ENCODE measurements around the gene EHBP1L1.

The EHBP1L1 gene

DNA sequence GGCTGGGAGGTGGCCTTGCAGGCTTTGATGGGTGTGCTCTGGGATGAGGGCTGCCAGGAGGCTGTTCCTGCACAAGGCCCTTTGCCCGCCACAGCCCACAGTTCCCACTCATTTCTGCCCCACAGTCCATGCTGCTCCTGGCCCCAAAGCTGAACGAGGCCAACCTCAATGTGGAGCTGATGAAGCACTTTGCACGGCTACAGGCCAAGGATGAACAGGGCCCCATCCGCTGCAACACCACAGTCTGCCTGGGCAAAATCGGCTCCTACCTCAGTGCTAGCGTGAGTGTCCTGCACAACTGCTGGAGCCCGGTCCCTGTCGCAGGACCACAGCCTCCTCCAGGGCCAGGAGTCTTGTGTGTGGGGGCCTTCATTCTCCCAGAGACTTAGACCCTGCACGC lies 40.8 kb upstream of the EHBP1L1 start:
- no peak for DNase-seq (ENCODE audit: low read depth in 2 of 2)
- H3K4me3 ChIP-seq (replicated peaks in 1 of 2; ENCODE audit: low read depth in 2 of 2, low read length in 2 of 2), result no peak overlapping the region
- TF ChIP-seq, protein P1, sequence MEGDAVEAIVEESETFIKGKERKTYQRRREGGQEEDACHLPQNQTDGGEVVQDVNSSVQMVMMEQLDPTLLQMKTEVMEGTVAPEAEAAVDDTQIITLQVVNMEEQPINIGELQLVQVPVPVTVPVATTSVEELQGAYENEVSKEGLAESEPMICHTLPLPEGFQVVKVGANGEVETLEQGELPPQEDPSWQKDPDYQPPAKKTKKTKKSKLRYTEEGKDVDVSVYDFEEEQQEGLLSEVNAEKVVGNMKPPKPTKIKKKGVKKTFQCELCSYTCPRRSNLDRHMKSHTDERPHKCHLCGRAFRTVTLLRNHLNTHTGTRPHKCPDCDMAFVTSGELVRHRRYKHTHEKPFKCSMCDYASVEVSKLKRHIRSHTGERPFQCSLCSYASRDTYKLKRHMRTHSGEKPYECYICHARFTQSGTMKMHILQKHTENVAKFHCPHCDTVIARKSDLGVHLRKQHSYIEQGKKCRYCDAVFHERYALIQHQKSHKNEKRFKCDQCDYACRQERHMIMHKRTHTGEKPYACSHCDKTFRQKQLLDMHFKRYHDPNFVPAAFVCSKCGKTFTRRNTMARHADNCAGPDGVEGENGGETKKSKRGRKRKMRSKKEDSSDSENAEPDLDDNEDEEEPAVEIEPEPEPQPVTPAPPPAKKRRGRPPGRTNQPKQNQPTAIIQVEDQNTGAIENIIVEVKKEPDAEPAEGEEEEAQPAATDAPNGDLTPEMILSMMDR (IDR thresholded peaks at IDR 0.05; ENCODE audit: low read depth, low read length), result no peak

DNA sequence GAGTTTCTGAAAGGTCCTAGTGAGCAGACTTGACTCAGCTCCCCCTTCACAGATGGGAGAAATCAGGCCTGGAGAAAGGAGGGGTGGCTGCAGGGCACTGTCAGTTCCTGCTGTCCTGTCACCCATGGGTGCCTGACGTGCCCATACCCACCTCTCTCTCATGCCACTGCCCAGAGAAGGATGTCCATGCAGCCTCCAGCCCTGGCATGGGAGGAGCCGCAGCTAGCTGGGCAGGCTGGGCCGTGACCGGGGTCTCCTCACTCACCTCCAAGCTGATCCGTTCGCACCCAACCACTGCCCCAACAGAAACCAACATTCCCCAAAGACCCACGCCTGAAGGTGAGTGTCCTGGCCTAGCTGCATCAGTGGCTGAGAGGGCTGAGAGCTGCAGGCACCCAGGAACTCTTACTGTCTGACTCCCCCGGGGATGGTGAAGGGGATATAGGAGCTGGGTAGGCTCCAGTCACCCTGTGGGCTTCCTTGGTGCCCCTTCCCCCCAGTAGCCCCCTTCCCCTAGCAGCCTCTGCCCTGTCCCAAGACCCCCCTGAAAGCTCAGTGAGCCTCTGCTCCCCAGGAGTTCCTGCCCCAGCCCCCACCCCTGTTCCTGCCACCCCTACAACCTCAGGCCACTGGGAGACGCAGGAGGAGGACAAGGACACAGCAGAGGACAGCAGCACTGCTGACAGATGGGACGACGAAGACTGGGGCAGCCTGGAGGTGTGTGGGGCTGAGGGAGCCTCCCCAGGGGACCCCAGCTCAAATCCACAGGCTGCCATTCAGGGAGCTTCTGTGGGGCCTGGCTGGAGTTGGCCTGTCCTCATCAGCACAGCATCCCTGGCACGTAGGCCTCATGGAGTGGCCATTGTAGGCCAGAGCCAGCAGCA lies 39.2 kb upstream of the EHBP1L1 start:
- DNase-seq (ENCODE audit: low read depth in 2 of 2), result no peak
- no peak overlapping the region for H3K4me3 ChIP-seq (replicated peaks in 1 of 2; ENCODE audit: low read depth in 2 of 2, low read length in 2 of 2)
- TF ChIP-seq, protein P1 (IDR thresholded peaks at IDR 0.05; ENCODE audit: low read depth, low read length), result no peak

DNA sequence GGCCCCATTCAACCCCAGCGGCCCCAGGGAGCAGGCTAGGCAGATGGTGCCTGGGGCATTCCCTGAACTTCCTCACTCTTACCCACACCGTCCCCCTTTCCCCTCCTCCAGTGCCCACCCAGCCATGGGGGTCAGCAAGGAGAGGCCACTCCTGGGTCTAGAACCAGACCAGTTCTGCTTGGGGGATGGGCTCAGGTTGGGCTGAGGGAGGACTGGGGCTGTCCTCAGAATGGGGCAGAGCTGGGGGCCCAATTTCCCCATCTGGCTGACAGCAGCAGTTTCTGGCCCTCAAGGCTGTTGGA lies 38.6 kb upstream of the EHBP1L1 start:
- H3K4me3 ChIP-seq (replicated peaks in 1 of 2; ENCODE audit: low read depth in 2 of 2, low read length in 2 of 2), result no peak overlapping the region
- no peak for DNase-seq (ENCODE audit: low read depth in 2 of 2)
- TF ChIP-seq, protein P1 (IDR thresholded peaks at IDR 0.05; ENCODE audit: low read depth, low read length), result no peak

DNA sequence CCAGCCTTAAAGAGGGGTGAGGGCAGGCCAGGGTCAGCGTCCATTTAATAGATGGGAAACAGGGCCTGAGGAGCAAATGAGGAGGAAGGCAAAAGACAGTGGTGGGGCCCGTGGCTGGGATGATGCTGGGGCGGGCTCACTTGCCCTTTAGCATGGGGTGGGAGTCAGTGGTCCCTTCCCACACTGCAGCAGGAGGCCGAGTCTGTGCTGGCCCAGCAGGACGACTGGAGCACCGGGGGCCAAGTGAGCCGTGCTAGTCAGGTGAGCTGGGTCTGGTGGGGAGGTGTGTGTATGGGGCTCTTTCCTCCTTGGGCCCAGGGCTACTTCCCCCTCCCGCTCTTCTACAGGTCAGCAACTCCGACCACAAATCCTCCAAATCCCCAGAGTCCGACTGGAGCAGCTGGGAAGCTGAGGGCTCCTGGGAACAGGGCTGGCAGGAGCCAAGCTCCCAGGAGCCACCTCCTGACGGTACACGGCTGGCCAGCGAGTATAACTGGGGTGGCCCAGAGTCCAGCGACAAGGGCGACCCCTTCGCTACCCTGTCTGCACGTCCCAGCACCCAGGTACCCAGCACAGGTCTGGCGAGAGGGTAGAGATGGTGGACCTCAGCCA lies 38.1 kb upstream of the EHBP1L1 start:
- H3K4me3 ChIP-seq (replicated peaks in 1 of 2; ENCODE audit: low read depth in 2 of 2, low read length in 2 of 2), result no peak overlapping the region
- DNase-seq (ENCODE audit: low read depth in 2 of 2), result no peak

DNA sequence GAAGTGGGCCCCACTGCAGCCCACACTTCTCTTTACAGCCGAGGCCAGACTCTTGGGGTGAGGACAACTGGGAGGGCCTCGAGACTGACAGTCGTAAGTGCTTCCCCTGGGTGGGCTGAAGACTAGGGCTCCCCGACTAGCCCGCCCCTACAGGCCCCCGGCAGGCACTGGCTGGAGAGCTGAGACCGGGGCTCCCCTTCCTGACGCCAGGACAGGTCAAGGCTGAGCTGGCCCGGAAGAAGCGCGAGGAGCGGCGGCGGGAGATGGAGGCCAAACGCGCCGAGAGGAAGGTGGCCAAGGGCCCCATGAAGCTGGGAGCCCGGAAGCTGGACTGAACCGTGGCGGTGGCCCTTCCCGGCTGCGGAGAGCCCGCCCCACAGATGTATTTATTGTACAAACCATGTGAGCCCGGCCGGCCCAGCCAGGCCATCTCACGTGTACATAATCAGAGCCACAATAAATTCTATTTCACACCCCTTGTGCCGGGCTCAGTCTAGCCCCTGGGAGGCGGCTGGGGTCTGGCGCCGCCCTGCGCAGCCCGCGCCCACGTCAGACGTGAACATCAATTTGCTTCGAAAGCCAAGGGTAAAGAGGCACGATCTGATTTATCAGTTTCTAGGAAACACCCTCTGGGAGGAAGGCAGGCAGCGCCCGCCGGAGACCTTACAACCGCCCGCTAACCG lies 37.5 kb upstream of the EHBP1L1 start:
- TF ChIP-seq, protein P1 (IDR thresholded peaks at IDR 0.05; ENCODE audit: low read depth, low read length), result no peak
- DNase-seq (ENCODE audit: low read depth in 2 of 2), result no peak
- no peak overlapping the region for H3K4me3 ChIP-seq (replicated peaks in 1 of 2; ENCODE audit: low read depth in 2 of 2, low read length in 2 of 2)

More for the DNA sequence above, 38.1 kb upstream of the EHBP1L1 start:
- TF ChIP-seq, protein P1 (IDR thresholded peaks at IDR 0.05; ENCODE audit: low read depth, low read length), result no peak

DNA sequence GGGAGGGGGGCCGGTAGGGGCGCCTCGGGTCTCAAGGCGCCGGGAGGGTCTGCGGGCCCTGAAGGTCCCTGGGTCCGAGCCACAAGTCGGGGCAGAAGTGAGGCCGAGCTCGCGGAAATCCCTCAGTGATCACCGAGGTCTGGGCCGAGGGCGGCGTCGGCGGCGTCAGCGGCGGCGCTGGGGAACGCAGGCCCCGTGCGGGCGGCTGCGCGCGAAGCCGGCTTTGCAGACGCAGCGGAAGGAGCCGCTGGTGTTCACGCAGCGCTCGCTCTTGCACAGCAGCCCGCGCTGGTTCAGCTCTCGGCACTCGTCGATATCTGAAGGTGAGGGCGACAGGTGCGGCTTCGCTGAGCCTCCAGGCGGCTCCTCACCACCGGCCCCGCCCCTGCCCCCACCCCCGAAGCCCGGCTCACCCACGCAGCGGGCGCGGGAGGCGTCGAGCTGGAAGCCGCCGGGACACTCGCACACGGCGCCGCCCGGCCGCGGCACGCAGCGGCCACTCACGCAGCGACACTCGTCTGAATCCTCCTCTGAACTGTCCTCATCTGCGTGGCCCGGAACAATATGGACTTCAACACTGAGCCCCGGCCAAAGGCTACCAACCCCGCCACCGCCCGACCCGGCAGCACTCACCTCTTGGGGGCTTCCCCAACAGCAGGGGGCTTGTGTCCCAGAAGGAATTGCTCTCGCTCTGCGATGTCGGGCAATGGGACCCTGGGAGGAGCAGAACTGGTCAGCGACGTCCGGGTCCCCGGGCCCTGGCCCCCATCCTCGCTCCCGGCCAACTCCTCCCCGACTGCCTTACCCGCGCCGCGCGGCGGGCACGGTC lies 36.7 kb upstream of the EHBP1L1 start:
- no peak overlapping the region for H3K4me3 ChIP-seq (replicated peaks in 1 of 2; ENCODE audit: low read depth in 2 of 2, low read length in 2 of 2)
- TF ChIP-seq, protein P1 (IDR thresholded peaks at IDR 0.05; ENCODE audit: low read depth, low read length), result no peak
- no peak for DNase-seq (ENCODE audit: low read depth in 2 of 2)
